Cardiac muscle cell (in vitro differentiated cells and primary cell): ENCODE data around the gene AASDH. TPM values are rescaled to one million over a fixed set of nuclear protein-coding genes. Genes with fewer than 3 reads are reported as not detected.

Experiments
- DNase-seq, 2 donors: peaks; one replicate each; pipeline versions ENCODE4 v3.0.0 to v3.0.0-alpha.2; 2010 to 2017; ENCODE audit warnings: low read depth in 1 of 2, low spot score in 1 of 2
- H3K27ac ChIP-seq: fragments of 200-600 bp; sonication (generic); 2 replicates; pipeline ENCODE4 v1.5.1; 2016
- H3K27me3 ChIP-seq: fragments of 200-600 bp; sonication (generic); 2 replicates; pipeline ENCODE4 v1.6.0; 2016; ENCODE audit warnings: control low read depth
- H3K36me3 ChIP-seq: fragments of 200-600 bp; sonication (generic); 2 replicates; pipeline ENCODE4 v1.5.1; 2016; ENCODE audit warnings: control low read depth
- H3K4me1 ChIP-seq: fragments of 200-600 bp; sonication (generic); 2 replicates; pipeline ENCODE4 v1.8.1; 2017; ENCODE audit warnings: low read depth, mild to moderate bottlenecking, mixed run types
- H3K4me3 ChIP-seq: fragments of 200-600 bp; sonication (generic); 2 replicates; pipeline ENCODE4 v1.5.1; 2016; ENCODE audit warnings: mild to moderate bottlenecking
- H3K9me3 ChIP-seq: fragments of 200-600 bp; sonication (generic); 2 replicates; pipeline ENCODE4 v1.5.1; 2017; ENCODE audit warnings: low read depth, mild to moderate bottlenecking, control low read depth
- polyA plus RNA-seq: library from polyadenylated mRNA; unstranded; fragments of >200 nt; fragmentation: Nextera tagmentation; extraction: Ambion mirVana; gene quantifications from 2 replicates; pipeline ENCODE4 v1.2.1, GENCODE V29; 2016
- total RNA-seq: library from RNA; depleted of rRNA; stranded (reverse); fragments of >200 nt; gene quantifications from 2 replicates; pipeline ENCODE4 v1.2.3, GENCODE V29; 2016
- TF ChIP-seq, protein P1 (sequence below): IDR thresholded peaks from 2 replicates; pipeline ENCODE4 v1.5.1; 2012; ENCODE audit warnings: low read depth, mild to moderate bottlenecking, low read length

The AASDH gene, protein sequence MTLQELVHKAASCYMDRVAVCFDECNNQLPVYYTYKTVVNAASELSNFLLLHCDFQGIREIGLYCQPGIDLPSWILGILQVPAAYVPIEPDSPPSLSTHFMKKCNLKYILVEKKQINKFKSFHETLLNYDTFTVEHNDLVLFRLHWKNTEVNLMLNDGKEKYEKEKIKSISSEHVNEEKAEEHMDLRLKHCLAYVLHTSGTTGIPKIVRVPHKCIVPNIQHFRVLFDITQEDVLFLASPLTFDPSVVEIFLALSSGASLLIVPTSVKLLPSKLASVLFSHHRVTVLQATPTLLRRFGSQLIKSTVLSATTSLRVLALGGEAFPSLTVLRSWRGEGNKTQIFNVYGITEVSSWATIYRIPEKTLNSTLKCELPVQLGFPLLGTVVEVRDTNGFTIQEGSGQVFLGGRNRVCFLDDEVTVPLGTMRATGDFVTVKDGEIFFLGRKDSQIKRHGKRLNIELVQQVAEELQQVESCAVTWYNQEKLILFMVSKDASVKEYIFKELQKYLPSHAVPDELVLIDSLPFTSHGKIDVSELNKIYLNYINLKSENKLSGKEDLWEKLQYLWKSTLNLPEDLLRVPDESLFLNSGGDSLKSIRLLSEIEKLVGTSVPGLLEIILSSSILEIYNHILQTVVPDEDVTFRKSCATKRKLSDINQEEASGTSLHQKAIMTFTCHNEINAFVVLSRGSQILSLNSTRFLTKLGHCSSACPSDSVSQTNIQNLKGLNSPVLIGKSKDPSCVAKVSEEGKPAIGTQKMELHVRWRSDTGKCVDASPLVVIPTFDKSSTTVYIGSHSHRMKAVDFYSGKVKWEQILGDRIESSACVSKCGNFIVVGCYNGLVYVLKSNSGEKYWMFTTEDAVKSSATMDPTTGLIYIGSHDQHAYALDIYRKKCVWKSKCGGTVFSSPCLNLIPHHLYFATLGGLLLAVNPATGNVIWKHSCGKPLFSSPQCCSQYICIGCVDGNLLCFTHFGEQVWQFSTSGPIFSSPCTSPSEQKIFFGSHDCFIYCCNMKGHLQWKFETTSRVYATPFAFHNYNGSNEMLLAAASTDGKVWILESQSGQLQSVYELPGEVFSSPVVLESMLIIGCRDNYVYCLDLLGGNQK
- total RNA-seq (5.2 and 8.4 TPM in 2 replicates), polyA plus RNA-seq (13.2 and 15.7 TPM in 2 replicates)

DNA sequence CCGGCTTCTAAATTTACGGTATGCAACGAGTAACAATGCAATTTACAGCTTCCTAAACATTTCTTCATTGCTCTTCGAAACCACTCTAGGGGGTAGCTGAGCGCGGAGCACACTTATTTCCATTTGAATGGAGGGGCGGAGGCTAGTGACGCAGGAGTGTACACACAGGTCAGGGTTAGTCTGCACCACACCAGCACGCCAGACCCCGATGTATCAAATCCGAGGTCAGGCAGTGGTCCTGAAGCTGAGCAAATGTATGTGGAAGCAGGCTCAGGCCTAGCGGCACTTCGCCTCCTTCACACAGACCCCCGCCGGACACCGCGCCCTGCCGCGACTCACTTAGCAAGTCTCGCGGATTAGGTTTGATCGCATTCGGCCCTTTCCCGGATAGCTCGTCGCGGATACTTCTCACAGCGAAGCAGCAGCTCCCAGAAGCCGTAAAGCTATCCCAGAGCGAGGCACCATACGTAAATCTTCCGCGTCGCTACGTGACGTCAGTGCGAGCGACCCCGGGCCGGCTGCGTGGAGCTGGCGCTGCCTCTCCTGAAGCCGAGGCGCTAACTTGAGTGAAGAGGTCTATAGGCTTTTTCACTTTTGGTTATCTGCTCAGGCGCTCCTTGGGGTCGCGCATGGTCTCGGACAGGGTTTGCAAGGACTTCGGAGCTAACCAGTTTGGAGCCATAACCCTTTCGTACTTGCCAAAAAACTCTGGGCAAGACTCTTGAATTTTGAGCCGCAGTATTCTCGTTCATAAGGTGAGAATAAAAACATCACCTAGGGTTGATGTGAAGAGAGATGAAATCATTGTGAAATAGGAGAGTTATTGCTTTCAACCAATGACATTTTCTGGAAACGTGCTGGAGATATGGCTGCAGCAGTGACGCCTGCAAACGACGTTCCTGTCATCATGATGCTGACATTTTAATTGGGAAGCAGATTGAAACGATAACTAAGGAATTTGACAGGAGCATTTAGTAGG, at the start of gene AASDH:
TSS of gene AASDH (minus strand) at position 469 of the 979 bp plus-strand sequence. CDS start 3,192 bp downstream, outside the sequence.
- peak; percentile 95 to 97 for DNase-seq
- H3K4me3 ChIP-seq, result peak within 1 kb of the TSS; percentile 86
- H3K9me3 ChIP-seq, result no peaks in the 10 kb centered on the region
- peaks cover 6% of the 10 kb centered on the region for H3K4me1 ChIP-seq
- H3K27me3 ChIP-seq, result no peaks in the 10 kb centered on the region
- H3K36me3 ChIP-seq, result peaks cover under 1% of the 10 kb centered on the region
- TF ChIP-seq, protein P1, sequence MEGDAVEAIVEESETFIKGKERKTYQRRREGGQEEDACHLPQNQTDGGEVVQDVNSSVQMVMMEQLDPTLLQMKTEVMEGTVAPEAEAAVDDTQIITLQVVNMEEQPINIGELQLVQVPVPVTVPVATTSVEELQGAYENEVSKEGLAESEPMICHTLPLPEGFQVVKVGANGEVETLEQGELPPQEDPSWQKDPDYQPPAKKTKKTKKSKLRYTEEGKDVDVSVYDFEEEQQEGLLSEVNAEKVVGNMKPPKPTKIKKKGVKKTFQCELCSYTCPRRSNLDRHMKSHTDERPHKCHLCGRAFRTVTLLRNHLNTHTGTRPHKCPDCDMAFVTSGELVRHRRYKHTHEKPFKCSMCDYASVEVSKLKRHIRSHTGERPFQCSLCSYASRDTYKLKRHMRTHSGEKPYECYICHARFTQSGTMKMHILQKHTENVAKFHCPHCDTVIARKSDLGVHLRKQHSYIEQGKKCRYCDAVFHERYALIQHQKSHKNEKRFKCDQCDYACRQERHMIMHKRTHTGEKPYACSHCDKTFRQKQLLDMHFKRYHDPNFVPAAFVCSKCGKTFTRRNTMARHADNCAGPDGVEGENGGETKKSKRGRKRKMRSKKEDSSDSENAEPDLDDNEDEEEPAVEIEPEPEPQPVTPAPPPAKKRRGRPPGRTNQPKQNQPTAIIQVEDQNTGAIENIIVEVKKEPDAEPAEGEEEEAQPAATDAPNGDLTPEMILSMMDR, result no peak
- H3K27ac ChIP-seq, result peak within 1 kb of the TSS; percentile 98

DNA sequence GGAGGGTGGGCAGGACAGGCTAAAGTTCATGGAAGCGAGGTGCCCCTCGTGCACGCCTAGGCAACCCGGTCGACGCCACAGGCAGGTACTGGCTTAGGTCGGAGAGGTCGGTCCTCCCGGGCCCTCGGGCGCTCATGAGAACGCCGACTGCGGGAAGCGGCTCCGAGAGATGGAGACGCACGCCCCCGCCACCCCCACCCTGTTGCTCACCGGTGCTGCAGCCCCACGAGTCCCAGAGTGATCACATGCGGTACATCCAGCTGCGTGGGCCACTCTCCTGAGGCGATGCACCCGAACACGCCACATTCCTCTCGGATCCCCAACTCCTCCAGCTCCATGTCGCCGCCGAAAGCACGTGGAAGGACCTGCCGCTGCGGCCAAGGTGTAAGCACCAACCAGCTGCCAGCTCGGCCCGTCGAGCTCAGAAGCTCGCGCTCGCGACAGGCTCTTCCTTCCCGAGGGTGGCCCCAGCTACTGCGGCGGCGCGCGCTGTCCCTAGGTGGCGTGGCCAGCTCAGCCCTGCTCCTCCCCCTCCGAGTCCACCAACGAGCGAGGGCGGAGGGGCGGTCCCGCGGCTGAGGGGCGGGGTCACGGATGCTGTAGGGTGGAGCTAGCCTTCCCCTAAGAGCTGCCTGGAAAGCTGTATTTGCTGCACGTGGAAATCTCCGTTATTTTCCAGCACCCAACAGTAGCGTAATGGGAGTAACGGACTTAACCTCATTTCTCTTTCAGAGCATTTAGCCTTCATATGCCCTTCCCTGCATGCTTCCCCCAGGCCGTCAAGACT, 48.0 kb upstream of the AASDH start, which contains the start of gene PPAT:
TSS of gene PPAT (minus strand) at position 476 of the 787 bp plus-strand sequence. CDS start at position 338, 138 bp downstream.
- Histone ChIP-seq H3K4me1 (peaks cover 8% of the 10 kb centered on the region), H3K36me3 (no peaks in the 10 kb centered on the region), H3K27me3 (no peaks in the 10 kb centered on the region), H3K27ac (peak within 1 kb of the TSS; percentile 85), H3K4me3 (peak within 1 kb of the TSS; percentile 41), H3K9me3 (no peaks in the 10 kb centered on the region)
- DNase-seq, result peak; percentile 99
- TF ChIP-seq, protein P1, result no peak

DNA sequence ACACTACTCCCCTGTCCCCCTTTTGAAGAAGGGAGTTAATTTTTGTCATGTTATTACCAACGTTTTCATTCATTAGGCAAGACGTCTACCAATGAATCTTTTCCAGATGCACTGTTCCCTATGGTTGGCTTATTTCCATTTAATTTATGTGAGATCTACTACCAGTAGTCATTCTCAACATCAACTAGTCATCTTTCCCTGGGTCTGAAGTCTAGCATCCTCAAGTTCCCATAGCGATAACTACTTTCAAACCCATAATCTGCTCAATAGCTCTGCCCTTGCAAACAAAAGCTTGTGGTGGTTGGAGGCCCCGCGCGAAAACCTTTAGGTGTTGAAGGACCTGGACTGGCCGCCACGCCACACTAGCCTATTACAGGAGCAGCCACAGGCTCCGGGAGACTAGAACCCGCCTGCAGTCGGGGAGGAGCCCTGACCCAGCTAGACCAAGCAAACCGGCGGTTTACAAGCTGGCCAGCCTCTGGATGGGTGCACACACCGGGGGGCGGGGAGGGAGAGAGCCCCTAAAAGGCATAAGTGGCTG, 47.4 kb upstream of the AASDH start:
- no peaks in the 10 kb centered on the region for H3K27me3 ChIP-seq
- no peaks in the 10 kb centered on the region for H3K36me3 ChIP-seq
- peaks cover 8% of the 10 kb centered on the region for H3K4me1 ChIP-seq
- peak overlapping the region; percentile 85 for H3K27ac ChIP-seq
- TF ChIP-seq, protein P1, result no peak
- peak overlapping the region; percentile 41 for H3K4me3 ChIP-seq
- DNase-seq, result peak; percentile 78 to 82
- no peaks in the 10 kb centered on the region for H3K9me3 ChIP-seq

DNA sequence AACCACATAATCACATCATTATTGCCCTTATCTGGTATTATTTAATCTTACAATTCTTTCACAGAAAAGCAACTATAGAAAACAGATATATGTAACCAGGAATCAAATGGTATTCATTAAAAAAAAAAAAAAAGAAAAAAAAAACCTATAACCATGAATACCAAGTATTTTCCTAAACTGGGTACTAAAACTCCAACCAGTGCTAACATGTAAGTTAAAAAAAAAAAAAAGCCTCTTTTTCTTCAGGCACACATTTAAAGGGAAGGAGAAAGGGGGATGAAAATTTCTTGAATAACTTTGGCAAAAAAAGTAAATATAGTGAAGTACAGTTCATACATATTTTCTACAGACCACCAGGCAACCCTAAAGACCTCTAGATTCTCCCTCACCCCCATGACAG, 46.0 kb upstream of the AASDH start:
- peaks cover 8% of the 10 kb centered on the region for H3K4me1 ChIP-seq
- no peak for DNase-seq
- H3K36me3 ChIP-seq, result no peaks in the 10 kb centered on the region
- TF ChIP-seq, protein P1, result no peak
- no peak overlapping the region for H3K4me3 ChIP-seq
- no peaks in the 10 kb centered on the region for H3K9me3 ChIP-seq
- no peak overlapping the region for H3K27ac ChIP-seq
- H3K27me3 ChIP-seq, result no peaks in the 10 kb centered on the region
